Choroid plexus epithelial cell (primary cell): ENCODE data around the gene CCDC187.

ENCODE experiments used
- DNase-seq: peaks from one replicate; pipeline ENCODE4 v3.0.0-alpha.2; 2010; ENCODE audit warnings: low read depth
- H3K4me3 ChIP-seq: 2 replicates; pipeline ENCODE4 v1.5.1; 2011; ENCODE audit warnings: low read depth, mild to moderate bottlenecking, control low read depth, low read length, moderate library complexity
- CTCF ChIP-seq: conservative IDR thresholded peaks from 2 replicates; pipeline ENCODE4 v1.5.1; 2011; ENCODE audit warnings: low read depth, mild to moderate bottlenecking, control low read depth, inconsistent platforms, low read length, moderate library complexity

Gene CCDC187

DNA sequence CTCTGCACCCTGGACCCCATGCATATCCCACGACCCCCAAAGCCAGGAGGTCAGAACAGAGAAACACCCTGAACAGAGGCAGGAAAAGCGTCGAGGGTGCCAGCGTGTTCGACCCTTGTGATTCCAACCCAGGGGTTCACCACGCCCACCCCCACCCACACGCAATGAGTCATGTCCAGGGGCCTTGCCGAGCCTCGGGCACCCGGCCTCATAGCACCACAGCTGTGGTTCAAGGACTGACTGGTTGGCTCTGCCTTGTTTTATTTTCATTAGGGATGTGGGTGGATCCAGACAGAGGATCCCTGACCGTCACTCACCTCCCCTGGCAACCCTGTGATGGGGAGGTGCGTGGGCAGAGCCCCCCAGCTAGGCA, 48.7 kb downstream of the CCDC187 start:
- TF ChIP-seq CTCF: no peak
- H3K4me3 ChIP-seq: no peak overlapping the region
- peak; percentile 53 for DNase-seq

- peak; percentile 12 for DNase-seq
- TF ChIP-seq CTCF: no peak
- no peak overlapping the region for H3K4me3 ChIP-seq
These were observed 49.3 kb downstream of the CCDC187 start for GRCh38 chr9:136254381-136255165.

GRCh38 chr9:136253246-136254130, 50.4 kb downstream of the CCDC187 start:
- no peak for DNase-seq
- TF ChIP-seq CTCF: no peak
- H3K4me3 ChIP-seq: no peak overlapping the region

GRCh38 chr9:136252846-136253245, 51.0 kb downstream of the CCDC187 start:
- H3K4me3 ChIP-seq: no peak overlapping the region
- no peak for TF ChIP-seq CTCF
- no peak for DNase-seq

- no peak for TF ChIP-seq CTCF
- H3K4me3 ChIP-seq: no peak overlapping the region
- DNase-seq: no peak
These were observed 51.6 kb downstream of the CCDC187 start for GRCh38 chr9:136252281-136252680.

DNA sequence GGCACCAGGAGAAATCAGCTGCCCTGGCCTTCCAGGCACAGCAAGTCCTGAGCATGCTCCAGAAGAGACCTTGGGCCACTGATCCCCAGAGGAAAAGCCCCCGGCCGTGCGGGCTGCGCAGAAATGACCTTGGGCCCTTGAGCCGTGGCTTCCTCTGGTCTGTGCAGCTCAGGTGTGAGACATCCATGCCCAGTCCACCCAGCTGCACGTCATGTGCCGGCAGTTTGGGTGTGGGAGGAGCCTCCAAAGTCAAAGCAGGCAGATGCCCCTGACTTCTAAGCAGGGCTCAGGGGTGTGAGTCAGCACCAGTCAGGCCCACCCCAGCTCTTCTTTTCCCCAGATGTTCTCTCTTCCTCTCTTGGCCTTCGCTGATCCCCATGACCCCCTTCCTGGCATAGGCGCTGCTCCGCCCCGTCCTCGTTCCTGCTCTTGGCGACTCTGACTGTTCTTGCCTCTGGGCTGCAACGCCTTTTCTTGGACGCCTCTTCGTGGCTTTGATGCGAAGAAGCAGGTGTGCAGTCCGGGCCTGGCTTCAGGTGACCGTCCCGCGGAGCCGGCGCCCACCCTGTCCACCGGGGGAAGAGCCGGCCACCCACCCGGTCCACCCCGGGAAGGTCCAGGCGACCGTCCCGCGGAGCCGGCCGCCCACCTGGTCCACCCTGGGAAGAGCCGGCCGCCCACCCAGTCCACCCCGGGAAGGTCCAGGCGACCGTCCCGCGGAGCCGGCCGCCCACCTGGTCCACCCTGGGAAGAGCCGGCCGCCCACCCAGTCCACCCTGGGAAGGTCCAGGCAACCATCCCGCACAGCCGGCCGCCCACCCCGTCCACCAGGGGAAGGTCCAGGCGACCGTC, 52.4 kb downstream of the CCDC187 start:
- DNase-seq: no peak
- TF ChIP-seq CTCF: no peak
- no peak overlapping the region for H3K4me3 ChIP-seq
